Mesenchymal stem cell (in vitro differentiated cells and primary cell): Measurements from ENCODE around the gene PRKG1.

Experiments
- DNase-seq: peaks from one replicate; pipeline ENCODE4 v3.0.0-alpha.2; 2013
- H2AFZ ChIP-seq: one replicate; pipeline ENCODE4 v1.6.1; 2013; ENCODE audit warnings: low read depth, mild to moderate bottlenecking, control low read depth, inconsistent platforms, low read length, moderate library complexity
- H2AK5ac ChIP-seq: 2 replicates; pipeline ENCODE4 v1.6.1; 2013; ENCODE audit warnings: low read length, moderate library complexity, mild to moderate bottlenecking, inconsistent platforms; ENCODE audit not compliant: severe bottlenecking
- H2BK120ac ChIP-seq: one replicate; pipeline ENCODE4 v1.6.1; 2013; ENCODE audit warnings: low read depth, mild to moderate bottlenecking, inconsistent platforms, low read length, moderate library complexity
- H2BK12ac ChIP-seq, 2 experiments: one replicate each; pipeline ENCODE4 v1.6.1; 2013; ENCODE audit warnings: inconsistent platforms in 2 of 2, low read length in 2 of 2, mild to moderate bottlenecking in 2 of 2, moderate library complexity in 2 of 2, control low read depth in 1 of 2
- H2BK15ac ChIP-seq: one replicate; pipeline ENCODE4 v1.6.1; 2013; ENCODE audit warnings: mild to moderate bottlenecking, low read depth, inconsistent platforms; ENCODE audit not compliant: poor library complexity, severe bottlenecking
- H2BK5ac ChIP-seq: 2 replicates; pipeline ENCODE4 v1.6.1; 2013; ENCODE audit warnings: low read depth, mild to moderate bottlenecking, low read length, control low read depth, inconsistent platforms; ENCODE audit not compliant: poor library complexity, severe bottlenecking
- H3K14ac ChIP-seq, 2 experiments: one replicate each; pipeline ENCODE4 v1.6.1; 2013; ENCODE audit warnings: inconsistent platforms in 2 of 2, low read length in 2 of 2, control low read depth in 1 of 2, mild to moderate bottlenecking in 1 of 2, moderate library complexity in 1 of 2
- H3K18ac ChIP-seq, 2 experiments: one replicate each; pipeline ENCODE4 v1.6.1; 2013; ENCODE audit warnings: inconsistent platforms in 2 of 2, low read length in 2 of 2, control low read depth in 1 of 2, low read depth in 1 of 2, mild to moderate bottlenecking in 1 of 2
- H3K23ac ChIP-seq, 2 experiments: one replicate each; pipeline ENCODE4 v1.6.1; 2013; ENCODE audit warnings: inconsistent platforms in 2 of 2, low read length in 2 of 2, mild to moderate bottlenecking in 2 of 2, moderate library complexity in 2 of 2, control low read depth in 1 of 2
- H3K27ac ChIP-seq: 2 replicates; pipeline ENCODE4 v1.5.1; 2013; ENCODE audit warnings: mild to moderate bottlenecking, moderate library complexity, low read length, control low read depth, inconsistent platforms; ENCODE audit not compliant: poor library complexity, severe bottlenecking
- H3K27me3 ChIP-seq, 2 experiments: 2 replicates each; pipeline versions ENCODE4 v1.6.1 to v1.7.0; 2013; ENCODE audit warnings: low read length in 2 of 2, mild to moderate bottlenecking in 2 of 2, moderate library complexity in 2 of 2, control low read depth in 1 of 2, inconsistent platforms in 1 of 2; ENCODE audit not compliant: control insufficient read depth in 1 of 2, insufficient read depth in 1 of 2
- H3K36me3 ChIP-seq, 2 experiments: 2 replicates each; pipeline versions ENCODE4 v1.6.1 to v1.7.0; 2013; ENCODE audit warnings: low read length in 2 of 2, control low read depth in 1 of 2, inconsistent platforms in 1 of 2, low read depth in 1 of 2, mild to moderate bottlenecking in 1 of 2; ENCODE audit not compliant: insufficient read depth in 2 of 2, control insufficient read depth in 1 of 2
- H3K4ac ChIP-seq, 2 experiments: one replicate each; pipeline ENCODE4 v1.6.1; 2013; ENCODE audit warnings: inconsistent platforms in 2 of 2, low read length in 2 of 2, mild to moderate bottlenecking in 2 of 2, moderate library complexity in 2 of 2, control low read depth in 1 of 2, low read depth in 1 of 2
- H3K4me1 ChIP-seq: 2 replicates; pipeline ENCODE4 v1.6.1; 2013; ENCODE audit warnings: low read depth, low read length, control low read depth; ENCODE audit not compliant: control insufficient read depth, insufficient read depth
- H3K4me2 ChIP-seq: 2 replicates; pipeline ENCODE4 v1.6.1; 2013; ENCODE audit warnings: low read length, mild to moderate bottlenecking, inconsistent platforms; ENCODE audit not compliant: poor library complexity, severe bottlenecking
- H3K4me3 ChIP-seq, 2 experiments: 2 replicates each; pipeline versions ENCODE4 v1.5.1 to v1.7.0; 2013; ENCODE audit warnings: low read length in 2 of 2, mild to moderate bottlenecking in 2 of 2, control low read depth in 1 of 2, low read depth in 1 of 2; ENCODE audit not compliant: insufficient read depth in 1 of 2
- H3K79me1 ChIP-seq: replicated peaks from 2 replicates; pipeline ENCODE4 v1.6.1; 2013; ENCODE audit warnings: mild to moderate bottlenecking, control low read depth, low read length, inconsistent platforms; ENCODE audit not compliant: poor library complexity, severe bottlenecking
- H3K9ac ChIP-seq: 2 replicates; pipeline ENCODE4 v1.7.0; 2013; ENCODE audit warnings: mild to moderate bottlenecking, low read length, moderate library complexity
- H3K9me3 ChIP-seq: 2 replicates; pipeline ENCODE4 v1.7.0; 2013; ENCODE audit warnings: mild to moderate bottlenecking, low read length; ENCODE audit not compliant: control insufficient read depth
- H4K8ac ChIP-seq: one replicate; pipeline ENCODE4 v1.6.1; 2013; ENCODE audit warnings: inconsistent platforms, mild to moderate bottlenecking, low read length, moderate library complexity
- H4K91ac ChIP-seq: one replicate; pipeline ENCODE4 v1.6.1; 2013; ENCODE audit warnings: mild to moderate bottlenecking, low read length, inconsistent platforms
- WGBS: methylation state at CpG from one replicate; pipeline ENCODE4 v1.1.7; 2013; ENCODE audit warnings: mixed read lengths; 5-methylcytosine and 5-hydroxymethylcytosine counted together

Gene PRKG1

GRCh38 chr10:52106011-52106410 is 1031.7 kb downstream of the PRKG1 start:
- Histone ChIP-seq H3K9me3 (no peaks in the 10 kb centered on the region), H3K27me3 (no peaks in the 10 kb centered on the region), H3K14ac (no peak overlapping the region), H3K4ac (no peak overlapping the region), H3K79me1 (no peaks in the 10 kb centered on the region), H2AFZ (no peak overlapping the region), H3K23ac (no peak overlapping the region), H3K36me3 (no peaks in the 10 kb centered on the region), H2BK15ac (no peak overlapping the region), H4K91ac (no peak overlapping the region), H2BK120ac (no peak overlapping the region), H3K4me2 (no peak overlapping the region), H2BK12ac (no peak overlapping the region), H2AK5ac (no peak overlapping the region), H3K18ac (no peak overlapping the region), H3K27ac (no peak overlapping the region), H3K9ac (no peak overlapping the region), H2BK5ac (no peak overlapping the region), H3K4me3 (no peak overlapping the region), H3K4me1 (no peaks in the 10 kb centered on the region), H4K8ac (no peak overlapping the region)
- no peak for DNase-seq
- 95% methylated on average over 4 of the region's 4 CpGs for WGBS

- Histone ChIP-seq H2BK12ac (no peak overlapping the region), H2BK120ac (no peak overlapping the region), H3K9ac (no peak overlapping the region), H4K91ac (no peak overlapping the region), H3K23ac (no peak overlapping the region), H2AK5ac (no peak overlapping the region), H3K18ac (peak overlapping the region in 1 of 2 experiments; percentile 16), H2BK5ac (no peak overlapping the region), H4K8ac (no peak overlapping the region), H3K4me3 (no peak overlapping the region), H2BK15ac (no peak overlapping the region), H3K4me1 (no peaks in the 10 kb centered on the region), H3K36me3 (no peaks in the 10 kb centered on the region), H3K79me1 (no peaks in the 10 kb centered on the region), H3K4me2 (no peak overlapping the region), H3K27me3 (no peaks in the 10 kb centered on the region), H2AFZ (no peak overlapping the region), H3K14ac (no peak overlapping the region), H3K4ac (no peak overlapping the region), H3K27ac (no peak overlapping the region), H3K9me3 (no peaks in the 10 kb centered on the region)
- DNase-seq, result peak; percentile 40
These were observed 1032.6 kb downstream of the PRKG1 start for GRCh38 chr10:52106899-52107298.

- Histone ChIP-seq H2AFZ (no peak overlapping the region), H2BK5ac (no peak overlapping the region), H4K8ac (no peak overlapping the region), H2BK120ac (no peak overlapping the region), H3K4me3 (no peak overlapping the region), H3K4me2 (no peak overlapping the region), H2BK12ac (no peak overlapping the region), H3K4me1 (no peaks in the 10 kb centered on the region), H3K9ac (no peak overlapping the region), H2BK15ac (no peak overlapping the region), H4K91ac (no peak overlapping the region), H3K9me3 (no peaks in the 10 kb centered on the region), H3K79me1 (no peaks in the 10 kb centered on the region), H3K14ac (no peak overlapping the region), H3K4ac (no peak overlapping the region), H3K23ac (no peak overlapping the region), H3K27ac (no peak overlapping the region), H3K36me3 (no peaks in the 10 kb centered on the region), H2AK5ac (no peak overlapping the region), H3K18ac (no peak overlapping the region), H3K27me3 (no peaks in the 10 kb centered on the region)
- DNase-seq, result no peak
- WGBS, result no CpG with 5 or more reads among the region's 1 CpG
These were observed 1033.9 kb downstream of the PRKG1 start for GRCh38 chr10:52108236-52108635.

- H3K4me3 ChIP-seq, result no peak overlapping the region
- no peak overlapping the region for H2BK5ac ChIP-seq
- no peak overlapping the region for H2BK15ac ChIP-seq
- DNase-seq, result no peak
- H3K27ac ChIP-seq, result no peak overlapping the region
- no peaks in the 10 kb centered on the region for H3K79me1 ChIP-seq
- no peak overlapping the region for H4K91ac ChIP-seq
- H2BK120ac ChIP-seq, result no peak overlapping the region
- H3K18ac ChIP-seq, result no peak overlapping the region
- H3K27me3 ChIP-seq, result no peaks in the 10 kb centered on the region
- no peak overlapping the region for H3K23ac ChIP-seq
- no peak overlapping the region for H2AK5ac ChIP-seq
- H3K4ac ChIP-seq, result no peak overlapping the region
- no peaks in the 10 kb centered on the region for H3K36me3 ChIP-seq
- no peaks in the 10 kb centered on the region for H3K9me3 ChIP-seq
- no peak overlapping the region for H3K14ac ChIP-seq
- WGBS, result 95% methylated on average over 5 of the region's 5 CpGs
- no peak overlapping the region for H2BK12ac ChIP-seq
- H2AFZ ChIP-seq, result no peak overlapping the region
- no peak overlapping the region for H3K9ac ChIP-seq
- no peak overlapping the region for H4K8ac ChIP-seq
- H3K4me1 ChIP-seq, result no peaks in the 10 kb centered on the region
- H3K4me2 ChIP-seq, result no peak overlapping the region
These were observed 1036.3 kb downstream of the PRKG1 start for GRCh38 chr10:52110576-52110975.
